HFF-Myc (cell line): ENCODE measurements around the gene MAPK12.

Experiments
- DNase-seq: peaks from one replicate; pipeline ENCODE4 v3.0.0-alpha.2; 2011; ENCODE audit warnings: low read depth; ENCODE audit errors: extremely low read depth
- H3K4me3 ChIP-seq: replicated peaks from 2 replicates; pipeline ENCODE4 v1.5.1; 2011; ENCODE audit warnings: low read depth, mild to moderate bottlenecking, control low read depth, low read length
- CTCF ChIP-seq: IDR thresholded peaks from 2 replicates; pipeline ENCODE4 v1.5.1; 2012; ENCODE audit warnings: mild to moderate bottlenecking, low read depth, low read length, control low read depth; ENCODE audit errors: missing control alignments

The MAPK12 gene

GRCh38 chr22:50216684-50217520 lies 44.6 kb downstream of the MAPK12 start:
- no peak overlapping the region for H3K4me3 ChIP-seq
- no peak for DNase-seq
- no peak for TF ChIP-seq CTCF

- TF ChIP-seq CTCF, result no peak
- H3K4me3 ChIP-seq, result no peak overlapping the region
- no peak for DNase-seq
These were observed 45.3 kb downstream of the MAPK12 start for GRCh38 chr22:50216055-50216683.

GRCh38 chr22:50215297-50216054 lies 46.0 kb downstream of the MAPK12 start:
- no peak for TF ChIP-seq CTCF
- DNase-seq, result no peak
- H3K4me3 ChIP-seq, result no peak overlapping the region

GRCh38 chr22:50213263-50213662 lies 48.2 kb downstream of the MAPK12 start:
- no peak for TF ChIP-seq CTCF
- H3K4me3 ChIP-seq, result no peak overlapping the region
- DNase-seq, result no peak

- DNase-seq, result no peak
- TF ChIP-seq CTCF, result no peak
- H3K4me3 ChIP-seq, result no peak overlapping the region
These were observed 50.3 kb downstream of the MAPK12 start for GRCh38 chr22:50211147-50211546.

- DNase-seq, result no peak
- H3K4me3 ChIP-seq, result no peak overlapping the region
- TF ChIP-seq CTCF, result no peak
These were observed 50.9 kb downstream of the MAPK12 start for GRCh38 chr22:50210378-50211139.
